ENCODE measurements around the gene USP48.

GRCh38 chr1:21755067-21755466, 27.9 kb downstream of the USP48 start:
- no peak for TF ChIP-seq POLR2A (IDR thresholded peaks at IDR 0.05)
- TF ChIP-seq CTCF (IDR thresholded peaks at IDR 0.05): no peak
